ENCODE data around the gene NUTF2. TPM values are rescaled to one million over a fixed set of nuclear protein-coding genes. Genes with fewer than 3 reads are reported as not detected.

The NUTF2 gene
- total and polyA plus RNA-seq, 4 donors = 49.7 to 164 (median 101) TPM

DNA sequence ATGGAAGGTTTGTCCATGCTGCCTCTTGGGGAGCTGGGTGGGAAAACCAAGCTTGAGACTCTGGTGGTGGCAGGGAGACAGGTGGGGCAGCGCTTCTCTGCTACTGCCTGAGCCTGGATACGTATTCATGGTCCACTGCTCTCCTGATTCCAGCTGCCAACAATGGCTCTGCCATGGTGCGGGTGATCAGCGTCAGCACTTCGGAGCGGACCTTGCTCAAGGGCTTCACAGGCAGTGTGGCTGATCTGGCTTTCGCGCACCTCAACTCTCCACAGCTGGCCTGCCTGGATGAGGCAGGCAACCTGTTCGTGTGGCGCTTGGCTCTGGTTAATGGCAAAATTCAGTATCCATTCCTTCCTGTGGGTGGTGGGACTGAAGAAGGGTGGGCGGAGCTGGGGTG is 30.3 kb downstream of the NUTF2 start:
- TF ChIP-seq, protein P1, sequence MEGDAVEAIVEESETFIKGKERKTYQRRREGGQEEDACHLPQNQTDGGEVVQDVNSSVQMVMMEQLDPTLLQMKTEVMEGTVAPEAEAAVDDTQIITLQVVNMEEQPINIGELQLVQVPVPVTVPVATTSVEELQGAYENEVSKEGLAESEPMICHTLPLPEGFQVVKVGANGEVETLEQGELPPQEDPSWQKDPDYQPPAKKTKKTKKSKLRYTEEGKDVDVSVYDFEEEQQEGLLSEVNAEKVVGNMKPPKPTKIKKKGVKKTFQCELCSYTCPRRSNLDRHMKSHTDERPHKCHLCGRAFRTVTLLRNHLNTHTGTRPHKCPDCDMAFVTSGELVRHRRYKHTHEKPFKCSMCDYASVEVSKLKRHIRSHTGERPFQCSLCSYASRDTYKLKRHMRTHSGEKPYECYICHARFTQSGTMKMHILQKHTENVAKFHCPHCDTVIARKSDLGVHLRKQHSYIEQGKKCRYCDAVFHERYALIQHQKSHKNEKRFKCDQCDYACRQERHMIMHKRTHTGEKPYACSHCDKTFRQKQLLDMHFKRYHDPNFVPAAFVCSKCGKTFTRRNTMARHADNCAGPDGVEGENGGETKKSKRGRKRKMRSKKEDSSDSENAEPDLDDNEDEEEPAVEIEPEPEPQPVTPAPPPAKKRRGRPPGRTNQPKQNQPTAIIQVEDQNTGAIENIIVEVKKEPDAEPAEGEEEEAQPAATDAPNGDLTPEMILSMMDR (IDR thresholded peaks at IDR 0.05; ENCODE audit: control extremely low read depth, extremely low read depth) = no peak
- Histone ChIP-seq H3K4me3 (no peak overlapping the region), H3K4me1 (ENCODE audit: control insufficient read depth in 5 of 5, insufficient read depth in 5 of 5, low read length in 5 of 5) (peaks cover 7 to 15% (median 9%) of the 10 kb centered on the region in 5 donors), H3K9me3 (ENCODE audit: control insufficient read depth in 4 of 4, insufficient read depth in 3 of 4, low read length in 3 of 4) (no peaks in the 10 kb centered on the region), H3K27ac (ENCODE audit: low read depth in 1 of 2, low read length in 1 of 2) (no peak overlapping the region), H3K36me3 (ENCODE audit: control insufficient read depth in 4 of 4, insufficient read depth in 4 of 4, low read length in 4 of 4) (peaks cover 10 to 58% (median 50%) of the 10 kb centered on the region in 4 donors), H3K27me3 (ENCODE audit: control insufficient read depth in 3 of 3, insufficient read depth in 3 of 3, low read length in 2 of 3) (no peaks in the 10 kb centered on the region), H3K9ac (ENCODE audit: insufficient read depth in 1 of 2, low read length in 2 of 2) (no peak overlapping the region)
- ATAC-seq (ENCODE audit: insufficient read depth, low FRiP score) (no peak), DNase-seq (no peak)
- 97 to 99% methylated on average over 11 of the region's 11 CpGs for WGBS, 2 donors

DNA sequence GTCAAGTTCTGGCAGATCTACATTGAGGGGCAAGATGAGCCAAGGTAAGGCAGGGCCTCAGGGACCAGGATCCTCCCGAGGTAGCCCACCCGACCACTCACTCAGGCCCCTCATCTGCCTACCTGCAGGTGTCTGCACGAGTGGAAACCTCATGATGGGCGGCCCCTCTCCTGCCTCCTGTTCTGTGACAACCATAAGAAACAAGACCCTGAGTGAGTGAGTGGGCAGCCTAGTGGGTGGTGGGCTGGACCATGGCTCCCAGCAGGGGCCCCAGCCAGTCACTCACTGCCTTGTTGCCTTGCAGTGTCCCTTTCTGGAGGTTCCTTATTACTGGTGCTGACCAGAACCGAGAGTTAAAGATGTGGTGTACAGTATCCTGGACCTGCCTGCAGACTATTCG is 31.5 kb downstream of the NUTF2 start:
- ATAC-seq (ENCODE audit: insufficient read depth, low FRiP score) = no peak
- Histone ChIP-seq H3K27me3 (ENCODE audit: control insufficient read depth in 3 of 3, insufficient read depth in 3 of 3, low read length in 2 of 3) (no peaks in the 10 kb centered on the region), H3K9ac (ENCODE audit: insufficient read depth in 1 of 2, low read length in 2 of 2) (no peak overlapping the region), H3K4me3 (no peak overlapping the region), H3K4me1 (ENCODE audit: control insufficient read depth in 5 of 5, insufficient read depth in 5 of 5, low read length in 5 of 5) (peaks cover 6 to 11% (median 9%) of the 10 kb centered on the region in 5 donors), H3K9me3 (ENCODE audit: control insufficient read depth in 4 of 4, insufficient read depth in 3 of 4, low read length in 3 of 4) (no peaks in the 10 kb centered on the region), H3K27ac (ENCODE audit: low read depth in 1 of 2, low read length in 1 of 2) (no peak overlapping the region), H3K36me3 (ENCODE audit: control insufficient read depth in 4 of 4, insufficient read depth in 4 of 4, low read length in 4 of 4) (peaks cover 10 to 70% (median 56%) of the 10 kb centered on the region in 4 donors)
- DNase-seq = no peak
- WGBS, 2 donors = 93% methylated on average over 6 of the region's 6 CpGs
- TF ChIP-seq, protein P1 (IDR thresholded peaks at IDR 0.05; ENCODE audit: control extremely low read depth, extremely low read depth) = no peak

DNA sequence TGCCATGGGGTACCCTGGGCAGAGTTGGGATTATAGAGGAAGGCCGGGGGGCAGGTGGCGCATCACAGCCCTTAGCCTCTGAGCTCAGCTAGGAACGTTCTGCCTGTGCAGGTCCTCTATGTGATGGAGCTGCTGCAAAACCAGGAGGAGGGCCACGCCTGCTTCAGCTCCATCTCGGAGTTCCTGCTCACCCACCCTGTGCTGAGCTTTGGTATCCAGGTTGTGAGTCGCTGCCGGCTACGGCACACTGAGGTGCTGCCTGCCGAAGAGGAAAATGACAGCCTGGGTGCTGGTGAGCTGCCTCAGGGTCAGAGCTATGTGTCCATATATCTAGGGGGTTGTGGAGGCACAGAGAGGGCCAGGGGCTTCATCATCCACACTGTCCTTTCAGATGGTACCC is 32.1 kb downstream of the NUTF2 start:
- no peak overlapping the region for H3K4me3 ChIP-seq
- 95 to 98% methylated on average over 9 of the region's 9 CpGs for WGBS, 2 donors
- TF ChIP-seq, protein P1 (IDR thresholded peaks at IDR 0.05; ENCODE audit: control extremely low read depth, extremely low read depth) = no peak
- no peak overlapping the region for H3K9ac ChIP-seq (ENCODE audit: insufficient read depth in 1 of 2, low read length in 2 of 2)
- peaks cover 10 to 76% (median 60%) of the 10 kb centered on the region in 4 donors for H3K36me3 ChIP-seq (ENCODE audit: control insufficient read depth in 4 of 4, insufficient read depth in 4 of 4, low read length in 4 of 4)
- peaks cover 4 to 11% (median 7%) of the 10 kb centered on the region in 5 donors for H3K4me1 ChIP-seq (ENCODE audit: control insufficient read depth in 5 of 5, insufficient read depth in 5 of 5, low read length in 5 of 5)
- ATAC-seq (ENCODE audit: insufficient read depth, low FRiP score) = no peak
- no peaks in the 10 kb centered on the region for H3K27me3 ChIP-seq (ENCODE audit: control insufficient read depth in 3 of 3, insufficient read depth in 3 of 3, low read length in 2 of 3)
- H3K27ac ChIP-seq (ENCODE audit: low read depth in 1 of 2, low read length in 1 of 2) = no peak overlapping the region
- DNase-seq = no peak
- H3K9me3 ChIP-seq (ENCODE audit: control insufficient read depth in 4 of 4, insufficient read depth in 3 of 4, low read length in 3 of 4) = no peaks in the 10 kb centered on the region

DNA sequence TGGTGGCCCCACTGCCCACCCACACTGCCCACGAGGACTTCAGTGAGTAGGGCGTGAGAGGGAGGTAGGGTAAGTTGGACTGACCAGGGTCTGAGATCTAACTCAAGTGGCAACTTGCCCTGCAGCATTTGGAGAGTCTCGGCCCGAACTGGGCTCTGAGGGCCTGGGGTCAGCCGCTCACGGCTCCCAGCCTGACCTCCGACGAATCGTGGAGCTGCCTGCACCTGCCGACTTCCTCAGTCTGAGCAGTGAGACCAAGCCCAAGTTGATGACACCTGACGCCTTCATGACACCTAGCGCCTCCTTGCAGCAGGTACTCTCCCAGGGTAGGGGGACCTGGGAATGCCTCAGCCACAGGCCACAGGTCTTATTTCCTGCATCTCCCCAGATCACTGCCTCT is 32.7 kb downstream of the NUTF2 start:
- peaks cover 10 to 79% (median 60%) of the 10 kb centered on the region in 4 donors for H3K36me3 ChIP-seq (ENCODE audit: control insufficient read depth in 4 of 4, insufficient read depth in 4 of 4, low read length in 4 of 4)

More for the DNA sequence above, 32.7 kb downstream of the NUTF2 start:
- Histone ChIP-seq H3K4me1 (ENCODE audit: control insufficient read depth in 5 of 5, insufficient read depth in 5 of 5, low read length in 5 of 5) (peaks cover 0 to 6% (median 3%) of the 10 kb centered on the region in 5 donors), H3K27me3 (ENCODE audit: control insufficient read depth in 3 of 3, insufficient read depth in 3 of 3, low read length in 2 of 3) (no peaks in the 10 kb centered on the region), H3K27ac (ENCODE audit: low read depth in 1 of 2, low read length in 1 of 2) (no peak overlapping the region), H3K9me3 (ENCODE audit: control insufficient read depth in 4 of 4, insufficient read depth in 3 of 4, low read length in 3 of 4) (no peaks in the 10 kb centered on the region), H3K4me3 (no peak overlapping the region), H3K9ac (ENCODE audit: insufficient read depth in 1 of 2, low read length in 2 of 2) (no peak overlapping the region)
- TF ChIP-seq, protein P1 (IDR thresholded peaks at IDR 0.05; ENCODE audit: control extremely low read depth, extremely low read depth) = no peak
- no peak for DNase-seq
- ATAC-seq (ENCODE audit: insufficient read depth, low FRiP score) = no peak
- WGBS, 2 donors = 92 to 93% methylated on average over 12 of the region's 12 CpGs

All from lung (tissue), 12 donors.